Sigmoid colon (tissue), 7 donors: ENCODE measurements around the gene ASTN1. TPM values are rescaled to one million over a fixed set of nuclear protein-coding genes. Genes with fewer than 3 reads are reported as not detected.

Source experiments
- DNase-seq: peaks from one replicate; pipeline ENCODE4 v3.0.0-alpha.2; 2019
- H3K27ac ChIP-seq, 4 donors: fragments of 200-600 bp; sonication (generic); one replicate each; pipeline ENCODE4 v1.5.1; 2016 to 2019; ENCODE audit warnings: mild to moderate bottlenecking in 1 of 4
- H3K27me3 ChIP-seq, 3 donors: fragments of 200-600 bp; sonication (generic); one replicate each; pipeline ENCODE4 v1.5.1; 2019; ENCODE audit warnings: mild to moderate bottlenecking in 1 of 3
- H3K36me3 ChIP-seq, 4 donors: fragments of 200-600 bp; sonication (generic); one replicate each; pipeline ENCODE4 v1.5.1; 2016 to 2019
- H3K4me1 ChIP-seq, 4 donors: fragments of 200-600 bp; sonication (generic); one replicate each; pipeline ENCODE4 v1.5.1; 2017 to 2019
- H3K4me3 ChIP-seq, 4 donors: fragments of 200-600 bp; sonication (generic); one replicate each; pipeline ENCODE4 v1.5.1; 2017 to 2019; ENCODE audit warnings: mild to moderate bottlenecking in 2 of 4, moderate library complexity in 1 of 4
- H3K9me3 ChIP-seq, 4 donors: fragments of 200-600 bp in 3 of 4; sonication (generic) in 3 of 4; one replicate each; pipeline versions ENCODE4 v1.5.1 to v1.6.1; 2013 to 2019
- CTCF ChIP-seq, 4 experiments: fragments of 450-650 bp in 3 of 4; fragments of 200-600 bp in 1 of 4; IDR thresholded peaks; one replicate each; pipeline ENCODE4 v1.5.1; 2016 to 2019; ENCODE audit warnings: antibody characterized with exemption in 4 of 4, mild to moderate bottlenecking in 3 of 4, moderate library complexity in 2 of 4
- EP300 ChIP-seq, 4 donors: sonication (generic); formaldehyde crosslinking; IDR thresholded peaks; one replicate each; pipeline ENCODE4 v1.6.1; 2017; ENCODE audit warnings: antibody characterized with exemption in 4 of 4
- POLR2A ChIP-seq, 2 donors: fragments of 450-650 bp; IDR thresholded peaks; one replicate each; pipeline ENCODE4 v1.6.1; 2016; ENCODE audit warnings: antibody characterized with exemption in 2 of 2, mild to moderate bottlenecking in 2 of 2, moderate library complexity in 2 of 2
- POLR2AphosphoS5 ChIP-seq, 4 donors: sonication (generic); formaldehyde crosslinking; IDR thresholded peaks; one replicate each; pipeline ENCODE4 v1.6.1; 2017; ENCODE audit warnings: antibody characterized with exemption in 4 of 4
- WGBS, 2 donors: extraction: QIAGEN DNeasy Blood & Tissue Kit; methylation state at CpG; one replicate each; pipeline ENCODE4 v1.1.7; 2013; 5-methylcytosine and 5-hydroxymethylcytosine counted together
- intact Hi-C: fragments of 100-400 bp; cut with DNase I; formaldehyde crosslinking; loops from one replicate; pipeline ENCODE4 v1.15.1; 2023
- polyA plus RNA-seq, 3 donors: library from polyadenylated mRNA; stranded (reverse); fragments of 200-250 nt; gene quantifications; one replicate each; pipeline ENCODE4 v1.2.3, GENCODE V29; 2013
- total RNA-seq, 4 donors: library from RNA; depleted of rRNA; stranded (reverse); fragments of >200 nt; gene quantifications; one replicate each; pipeline ENCODE4 v1.1.0, GENCODE V29; 2016
- donor health status: healthy with polysubstance abuse.
- donor health status: Bipolar disorder and iron deficiency.
- donor health status: healthy.

The ASTN1 gene
- total and polyA plus RNA-seq, 7 donors = 0.49 to 2.2 (median 1.4) TPM; not detected in 2

GRCh38 chr1:177124577-177125278, 39.8 kb downstream of the ASTN1 start:
- no peak overlapping the region for H3K27ac ChIP-seq
- H3K9me3 ChIP-seq = no peaks in the 10 kb centered on the region
- no peaks in the 10 kb centered on the region for H3K36me3 ChIP-seq
- no peak overlapping the region for H3K4me3 ChIP-seq
- TF ChIP-seq CTCF (IDR thresholded peaks at IDR 0.05) (no peak), POLR2AphosphoS5 (IDR thresholded peaks at IDR 0.05) (no peak)
- no peaks in the 10 kb centered on the region for H3K4me1 ChIP-seq
- no peak for DNase-seq
- intact Hi-C loops = no loop called here
- no peaks in the 10 kb centered on the region for H3K27me3 ChIP-seq
- WGBS, 2 donors = 62 to 75% methylated on average over 4 of the region's 4 CpGs

- no peaks in the 10 kb centered on the region for H3K4me1 ChIP-seq
- 81 to 83% methylated on average over 12 of the region's 12 CpGs for WGBS, 2 donors
- H3K36me3 ChIP-seq = no peaks in the 10 kb centered on the region
- intact Hi-C loops = no loop called here
- no peaks in the 10 kb centered on the region for H3K27me3 ChIP-seq
- H3K4me3 ChIP-seq = no peak overlapping the region
- no peak overlapping the region for H3K27ac ChIP-seq
- no peak for TF ChIP-seq EP300 (IDR thresholded peaks at IDR 0.05)
- TF ChIP-seq POLR2A (IDR thresholded peaks at IDR 0.05) = no peak
- no peak for TF ChIP-seq CTCF (IDR thresholded peaks at IDR 0.05)
- DNase-seq = no peak
- no peaks in the 10 kb centered on the region for H3K9me3 ChIP-seq
These were observed 41.9 kb downstream of the ASTN1 start for GRCh38 chr1:177122461-177123251.

- WGBS, 2 donors = 62 to 67% methylated on average over 4 of the region's 4 CpGs
- no peaks in the 10 kb centered on the region for H3K27me3 ChIP-seq
These were observed 45.2 kb downstream of the ASTN1 start for GRCh38 chr1:177119311-177119710.

GRCh38 chr1:177118901-177119300, 45.6 kb downstream of the ASTN1 start:
- 52 to 75% methylated on average over 4 of the region's 4 CpGs for WGBS, 2 donors
- no peak for TF ChIP-seq POLR2A (IDR thresholded peaks at IDR 0.05)
- TF ChIP-seq EP300 (IDR thresholded peaks at IDR 0.05) = no peak
- intact Hi-C loops = no loop called here
- H3K27me3 ChIP-seq = no peaks in the 10 kb centered on the region
- H3K4me3 ChIP-seq = no peak overlapping the region
- DNase-seq = no peak
- no peaks in the 10 kb centered on the region for H3K4me1 ChIP-seq
- H3K9me3 ChIP-seq = no peaks in the 10 kb centered on the region
- no peak overlapping the region for H3K27ac ChIP-seq
- H3K36me3 ChIP-seq = no peaks in the 10 kb centered on the region

More at GRCh38 chr1:177119311-177119710, 45.2 kb downstream of the ASTN1 start:
- H3K4me3 ChIP-seq = no peak overlapping the region
- no peak for DNase-seq
- intact Hi-C loops = no loop called here
- H3K9me3 ChIP-seq = no peaks in the 10 kb centered on the region
- H3K27ac ChIP-seq = no peak overlapping the region
- no peaks in the 10 kb centered on the region for H3K4me1 ChIP-seq
- H3K36me3 ChIP-seq = no peaks in the 10 kb centered on the region
- no peak for TF ChIP-seq CTCF (IDR thresholded peaks at IDR 0.05)
- no peak for TF ChIP-seq POLR2A (IDR thresholded peaks at IDR 0.05)

- H3K36me3 ChIP-seq = no peaks in the 10 kb centered on the region
- no peaks in the 10 kb centered on the region for H3K9me3 ChIP-seq
- H3K27ac ChIP-seq = no peak overlapping the region
- H3K27me3 ChIP-seq = peaks cover 0 to 4% (median 0%) of the 10 kb centered on the region in 3 donors
- H3K4me1 ChIP-seq = no peaks in the 10 kb centered on the region
- WGBS, 2 donors = 64 to 80% methylated on average over 4 of the region's 4 CpGs
- no peak for TF ChIP-seq POLR2A (IDR thresholded peaks at IDR 0.05)
- no peak for TF ChIP-seq POLR2AphosphoS5 (IDR thresholded peaks at IDR 0.05)
- no peak for TF ChIP-seq CTCF (IDR thresholded peaks at IDR 0.05)
- no peak for TF ChIP-seq EP300 (IDR thresholded peaks at IDR 0.05)
- H3K4me3 ChIP-seq = no peak overlapping the region
- no peak for DNase-seq
- intact Hi-C loops = no loop called here
These were observed 47.6 kb downstream of the ASTN1 start for GRCh38 chr1:177116941-177117340.
